Subcutaneous preadipocyte (primary cell): Measurements from ENCODE around the gene OSTN. TPM values are rescaled to one million over a fixed set of nuclear protein-coding genes. Genes with fewer than 3 reads are reported as not detected.

Source experiments
- total RNA-seq: library from RNA; depleted of rRNA; stranded (reverse); fragments of >200 nt; gene quantifications from 2 replicates; pipeline ENCODE4 v1.2.3, GENCODE V29; 2012

Gene OSTN
- total RNA-seq = not detected in 2 replicates

GRCh38 chr3:191198932-191199331 is at the start of gene OSTN:
OSTN (plus strand) TSS chr3:191199241; CDS start chr3:191212533, 13,292 bp downstream.

Other genes with a start within 250 kb of the OSTN start
- gene CCDC50, start 130.2 kb downstream of the OSTN start, total RNA-seq = 52.2 and 62.6 TPM in 2 replicates
- 0.59 and 0.73 TPM in 2 replicates for gene UTS2B, start 131.3 kb downstream of the OSTN start, total RNA-seq